H1 (cell line): ENCODE measurements around the gene ZC3H18.

Source experiments
- CEBPB ChIP-seq: IDR thresholded peaks from 2 replicates; pipeline ENCODE4 v1.6.1; 2012; ENCODE audit warnings: low read depth, low read length
- CTCF ChIP-seq, 3 experiments: IDR thresholded peaks; 1 replicate in 2 of 3; 2 replicates in 1 of 3; pipeline versions ENCODE4 v1.5.1 to v1.6.1; 2011; ENCODE audit warnings: low read length in 3 of 3, mild to moderate bottlenecking in 3 of 3, inconsistent platforms in 2 of 3, low read depth in 1 of 3, moderate library complexity in 1 of 3; ENCODE audit not compliant: insufficient read depth in 1 of 3; ENCODE audit errors: control extremely low read depth in 1 of 3
- MAFK ChIP-seq: IDR thresholded peaks from 2 replicates; pipeline ENCODE4 v1.6.1; 2012; ENCODE audit warnings: low read depth, mild to moderate bottlenecking, improper control_type of control experiment, low read length
- MAX ChIP-seq: IDR thresholded peaks from 2 replicates; pipeline ENCODE4 v1.6.1; 2012; ENCODE audit warnings: inconsistent platforms
- NRF1 ChIP-seq: IDR thresholded peaks from 2 replicates; pipeline ENCODE4 v1.6.1; 2011; ENCODE audit warnings: mild to moderate bottlenecking, low read depth, low read length, improper control_type of control experiment
- POLR2A ChIP-seq, 2 experiments: IDR thresholded peaks; 1 replicate in 1 of 2; 2 replicates in 1 of 2; pipeline ENCODE4 v1.6.1; 2011; ENCODE audit warnings: low read depth in 2 of 2, low read length in 2 of 2, mild to moderate bottlenecking in 2 of 2; ENCODE audit errors: control extremely low read depth in 1 of 2
- RBBP5 ChIP-seq: IDR thresholded peaks from 2 replicates; pipeline ENCODE4 v1.7.1; 2012; ENCODE audit warnings: low read depth, mild to moderate bottlenecking, inconsistent platforms, low read length, moderate library complexity, borderline replicate concordance
- SP1 ChIP-seq: IDR thresholded peaks from 2 replicates; pipeline ENCODE4 v1.6.1; 2011; ENCODE audit warnings: low read depth, low read length
- SP2 ChIP-seq: IDR thresholded peaks from 2 replicates; pipeline ENCODE4 v1.6.1; 2012; ENCODE audit warnings: mild to moderate bottlenecking, low read length, inconsistent platforms
- SUZ12 ChIP-seq: fragments of 200-600 bp; sonication (generic); IDR thresholded peaks from 2 replicates; pipeline ENCODE4 v1.6.1; 2012; ENCODE audit warnings: mild to moderate bottlenecking, inconsistent platforms, low read length, moderate library complexity, mixed read lengths
- ZNF274 ChIP-seq: IDR thresholded peaks from 2 replicates; pipeline ENCODE4 v1.7.0; 2012; ENCODE audit warnings: low read length, borderline replicate concordance; ENCODE audit errors: extremely low read depth

- TF ChIP-seq CTCF (IDR thresholded peaks at IDR 0.05; ENCODE audit: control extremely low read depth in 1 of 3, insufficient read depth in 1 of 3, low read depth in 1 of 3, low read length in 3 of 3) (no peak), SUZ12 (no peak), RBBP5 (no peak), POLR2A (IDR thresholded peaks at IDR 0.05; ENCODE audit: control extremely low read depth in 1 of 2, low read depth in 2 of 2, low read length in 2 of 2) (no peak), MAX (no peak), ZNF274 (no peak), NRF1 (no peak), SP2 (no peak), MAFK (no peak), SP1 (no peak), CEBPB (no peak)
Observed at GRCh38 chr16:88578446-88579313, 8.5 kb downstream of the ZC3H18 start.
